Thoracic aorta (tissue), 2 donors: ENCODE results near the gene TMEM263. TPM values are rescaled to one million over a fixed set of nuclear protein-coding genes. Genes with fewer than 3 reads are reported as not detected.

Experiments used
- ATAC-seq: fragments of 150-250 bp; one replicate; pipeline ENCODE4 v1.8.0; 2017; ENCODE audit warnings: low read depth; ENCODE audit not compliant: insufficient number of reproducible peaks, low FRiP score
- DNase-seq: peaks from one replicate; pipeline ENCODE4 v3.0.0-alpha.2; 2020; ENCODE audit warnings: low spot score
- H3K27ac ChIP-seq, 2 donors: fragments of 200-600 bp; sonication (generic); 1 replicate in 1 of 2; 2 replicates in 1 of 2; pipeline ENCODE4 v1.5.1; 2016; ENCODE audit warnings: mild to moderate bottlenecking in 2 of 2, moderate library complexity in 2 of 2
- H3K27me3 ChIP-seq: fragments of 200-600 bp; sonication (generic); replicated peaks from 2 replicates; pipeline ENCODE4 v1.6.0; 2016; ENCODE audit warnings: mild to moderate bottlenecking; ENCODE audit not compliant: insufficient read depth
- H3K36me3 ChIP-seq: fragments of 200-600 bp; sonication (generic); one replicate; pipeline ENCODE4 v1.5.1; 2016
- H3K4me1 ChIP-seq, 2 donors: fragments of 200-600 bp; sonication (generic); 1 replicate in 1 of 2; 2 replicates in 1 of 2; pipeline versions ENCODE4 v1.5.1 to v1.6.0; 2016; ENCODE audit warnings: low read depth in 2 of 2, mild to moderate bottlenecking in 1 of 2; ENCODE audit not compliant: control insufficient read depth in 1 of 2
- H3K4me3 ChIP-seq: fragments of 200-600 bp; sonication (generic); 2 replicates; pipeline ENCODE4 v1.5.1; 2016; ENCODE audit warnings: mild to moderate bottlenecking
- H3K9me3 ChIP-seq: fragments of 200-600 bp; sonication (generic); 2 replicates; pipeline ENCODE4 v1.5.1; 2016
- CTCF ChIP-seq: fragments of 200-600 bp; sonication (generic); IDR thresholded peaks from one replicate; pipeline ENCODE4 v1.5.1; 2019; ENCODE audit warnings: antibody characterized with exemption
- total RNA-seq, 2 donors: library from RNA; depleted of rRNA; stranded (reverse); fragments of >200 nt; gene quantifications; one replicate each; pipeline versions ENCODE4 v1.1.0 to v1.2.3, GENCODE V29; 2016

The TMEM263 gene
- total RNA-seq, 2 donors from 2014 or later = 32.2 to 57.8 TPM

GRCh38 chr12:106984588-106985137 lies 29.0 kb downstream of the TMEM263 start:
- no peaks in the 10 kb centered on the region for H3K36me3 ChIP-seq
- no peak for TF ChIP-seq CTCF
- no peaks in the 10 kb centered on the region for H3K27me3 ChIP-seq
- H3K27ac ChIP-seq = no peak overlapping the region
- ATAC-seq (no peak), DNase-seq (no peak)
- H3K9me3 ChIP-seq = no peaks in the 10 kb centered on the region
- no peak overlapping the region for H3K4me3 ChIP-seq
- H3K4me1 ChIP-seq = peaks cover 13 to 55% of the 10 kb centered on the region in 2 donors

GRCh38 chr12:106985479-106985878 lies 29.8 kb downstream of the TMEM263 start:
- H3K4me3 ChIP-seq = no peak overlapping the region
- H3K36me3 ChIP-seq = no peaks in the 10 kb centered on the region
- H3K27me3 ChIP-seq = no peaks in the 10 kb centered on the region
- H3K27ac ChIP-seq = peak overlapping the region in 1 of 2 donors; percentile 83
- H3K9me3 ChIP-seq = no peaks in the 10 kb centered on the region
- peaks cover 13 to 49% of the 10 kb centered on the region in 2 donors for H3K4me1 ChIP-seq
- TF ChIP-seq CTCF = no peak
- DNase-seq (no peak), ATAC-seq (no peak)

GRCh38 chr12:106986135-106986534 lies 30.4 kb downstream of the TMEM263 start:
- H3K27ac ChIP-seq = peak overlapping the region; percentile 80 to 83
- no peaks in the 10 kb centered on the region for H3K27me3 ChIP-seq
- no peaks in the 10 kb centered on the region for H3K36me3 ChIP-seq
- peak overlapping the region; percentile 74 for H3K4me3 ChIP-seq
- no peak for TF ChIP-seq CTCF
- no peaks in the 10 kb centered on the region for H3K9me3 ChIP-seq
- no peak for DNase-seq
- peaks cover 6 to 43% of the 10 kb centered on the region in 2 donors for H3K4me1 ChIP-seq
- ATAC-seq = no peak

GRCh38 chr12:106986625-106987389 lies 31.1 kb downstream of the TMEM263 start, which contains the start of gene MTERF2:
MTERF2 (minus strand) TSS chr12:106987146; CDS start chr12:106978714, 8,432 bp downstream.
- peaks cover 6 to 36% of the 10 kb centered on the region in 2 donors for H3K4me1 ChIP-seq
- no peak for TF ChIP-seq CTCF

GRCh38 chr12:106987846-106988245 lies 32.1 kb downstream of the TMEM263 start:
- Histone ChIP-seq H3K4me3 (peak overlapping the region; percentile 74), H3K27ac (peak overlapping the region; percentile 56 to 80), H3K4me1 (peaks cover 6 to 32% of the 10 kb centered on the region in 2 donors), H3K9me3 (no peaks in the 10 kb centered on the region), H3K27me3 (no peaks in the 10 kb centered on the region), H3K36me3 (no peaks in the 10 kb centered on the region)
- TF ChIP-seq CTCF = no peak
- no peak for DNase-seq
- no peak for ATAC-seq

More at GRCh38 chr12:106986625-106987389, 31.1 kb downstream of the TMEM263 start, which contains the start of gene MTERF2:
- peak within 1 kb of the TSS; percentile 80 to 83 for H3K27ac ChIP-seq
- no peaks in the 10 kb centered on the region for H3K9me3 ChIP-seq
- peak within 1 kb of the TSS; percentile 74 for H3K4me3 ChIP-seq
- ATAC-seq (peak; percentile 95), DNase-seq (peak; percentile 75)
- no peaks in the 10 kb centered on the region for H3K36me3 ChIP-seq
- H3K27me3 ChIP-seq = no peaks in the 10 kb centered on the region
